MV-4-11 (cell line): ENCODE results near the gene UVSSA.
A peak's percentile ranks its signal among the peaks of the same experiment; 100 is the strongest.

Experiments used
- DNase-seq: peaks from one replicate; lab custom pipeline; 2025; lab: John Stamatoyannopoulos, UW

The UVSSA gene

DNA sequence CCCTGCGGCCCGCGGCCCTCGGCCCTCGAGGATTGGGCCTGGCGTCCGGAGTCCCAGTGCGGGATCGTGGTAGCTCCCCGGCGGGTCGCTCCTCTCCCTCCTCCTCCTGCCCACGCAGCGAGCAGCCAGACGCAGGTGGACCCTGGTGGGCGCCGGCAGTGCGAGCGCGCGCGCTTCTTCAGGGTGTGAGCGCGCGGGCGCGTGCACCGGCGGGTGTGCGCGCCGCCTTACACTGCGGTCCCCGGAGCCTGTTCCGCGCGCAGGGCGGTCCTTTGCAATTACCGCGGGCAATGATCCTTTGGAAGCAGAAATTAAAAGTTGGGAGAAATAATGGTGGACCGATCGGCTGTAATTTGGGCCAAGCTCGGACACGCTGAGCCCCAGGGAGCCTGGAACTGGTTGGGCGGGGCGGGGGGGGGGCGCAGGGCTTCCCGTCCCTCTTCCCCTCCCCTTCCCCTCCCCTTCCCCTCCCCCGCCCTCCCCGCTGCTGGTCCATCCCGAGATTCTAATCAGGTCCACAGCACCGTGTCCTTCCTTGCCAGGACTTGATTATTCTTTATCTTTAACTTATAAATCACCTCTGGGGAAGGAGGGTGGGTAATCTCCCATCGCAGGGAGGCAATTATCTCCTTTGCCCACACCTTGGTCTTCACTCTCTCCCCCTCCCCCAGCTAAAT, 60.8 kb downstream of the UVSSA start:
- no peak for DNase-seq

DNA sequence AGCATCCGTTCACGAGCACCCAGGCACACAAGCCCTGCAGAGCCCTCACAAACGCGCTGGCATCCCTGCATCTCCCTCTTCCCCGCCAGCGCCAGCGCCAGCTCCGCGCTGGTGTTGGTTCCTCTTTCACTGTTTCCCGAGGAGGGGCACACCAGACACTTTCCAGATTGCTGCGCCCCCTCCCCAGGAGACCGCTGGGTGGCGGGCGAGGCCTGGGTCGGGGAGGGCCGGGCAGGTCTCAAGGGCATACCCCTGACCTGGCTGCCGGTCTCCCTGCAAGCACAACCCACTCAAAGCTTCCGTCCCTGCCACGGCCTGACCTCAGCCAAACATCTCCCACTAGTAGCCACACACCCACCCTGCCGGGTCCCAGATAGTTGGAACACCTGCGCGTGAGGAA, 61.4 kb downstream of the UVSSA start:
- DNase-seq: no peak

DNA sequence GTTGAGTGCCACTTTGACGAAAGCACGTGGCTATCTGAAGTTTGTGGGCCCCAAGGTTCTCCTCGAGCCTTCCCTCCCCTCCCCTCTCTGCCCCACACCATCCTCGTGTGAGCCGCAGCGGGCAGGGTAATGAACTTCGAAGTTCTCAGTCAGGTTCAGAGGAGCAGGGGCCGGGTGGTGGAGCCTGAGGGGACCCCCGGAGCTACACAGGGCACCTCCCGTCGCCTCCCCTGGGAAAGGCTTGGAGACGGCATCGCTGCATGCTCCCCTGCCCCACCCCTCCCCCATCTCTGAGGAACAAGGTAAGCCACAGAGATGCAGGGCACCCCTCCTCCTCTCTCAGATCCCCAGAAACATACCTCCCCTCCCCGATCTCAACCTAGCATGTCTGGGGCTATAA, 62.1 kb downstream of the UVSSA start:
- DNase-seq: no peak

DNA sequence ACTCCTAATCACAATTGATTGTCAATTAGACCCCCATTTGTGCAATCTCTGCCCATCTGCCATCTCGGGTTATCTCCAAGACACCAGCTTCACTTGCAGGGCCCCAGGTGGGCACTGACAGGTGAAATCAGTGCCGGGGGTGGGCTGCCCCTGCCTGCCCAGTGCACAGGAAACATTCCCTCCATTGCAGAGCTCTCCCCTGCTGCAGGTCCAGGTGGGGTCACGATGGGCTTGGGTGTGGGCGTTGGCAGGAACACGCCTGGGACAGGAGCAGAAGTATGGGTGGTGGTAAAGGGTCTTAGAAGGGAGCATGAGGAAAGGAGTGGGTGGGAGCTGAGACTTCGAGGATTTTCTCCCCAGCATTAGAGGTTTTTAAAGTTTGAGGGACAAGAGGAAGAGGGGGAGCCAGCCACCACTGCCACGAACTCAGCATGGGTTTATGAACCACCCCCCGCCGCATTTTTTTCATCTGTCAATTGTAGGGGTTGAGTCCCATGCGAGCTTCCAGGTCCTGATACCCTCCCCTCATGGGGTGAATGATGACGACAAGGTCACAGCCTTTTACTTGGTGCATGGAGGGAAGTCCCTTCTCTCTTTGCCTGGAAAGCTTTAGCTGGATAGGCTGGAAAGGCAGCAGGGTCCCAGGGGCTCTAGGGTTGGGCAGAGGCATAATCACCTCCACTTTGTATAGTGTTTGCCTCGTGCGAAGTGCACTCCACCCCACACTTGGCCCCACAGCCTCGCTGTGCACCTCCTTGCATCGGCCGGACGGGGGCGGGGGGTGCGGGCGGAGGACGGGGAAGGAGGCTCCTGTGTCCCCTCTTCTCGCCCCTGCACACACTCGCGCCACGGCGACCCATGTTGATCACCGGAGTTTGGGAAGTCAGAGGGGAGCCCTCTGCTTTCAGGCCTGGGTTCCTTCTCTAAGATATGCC, 62.8 kb downstream of the UVSSA start:
- no peak for DNase-seq

DNA sequence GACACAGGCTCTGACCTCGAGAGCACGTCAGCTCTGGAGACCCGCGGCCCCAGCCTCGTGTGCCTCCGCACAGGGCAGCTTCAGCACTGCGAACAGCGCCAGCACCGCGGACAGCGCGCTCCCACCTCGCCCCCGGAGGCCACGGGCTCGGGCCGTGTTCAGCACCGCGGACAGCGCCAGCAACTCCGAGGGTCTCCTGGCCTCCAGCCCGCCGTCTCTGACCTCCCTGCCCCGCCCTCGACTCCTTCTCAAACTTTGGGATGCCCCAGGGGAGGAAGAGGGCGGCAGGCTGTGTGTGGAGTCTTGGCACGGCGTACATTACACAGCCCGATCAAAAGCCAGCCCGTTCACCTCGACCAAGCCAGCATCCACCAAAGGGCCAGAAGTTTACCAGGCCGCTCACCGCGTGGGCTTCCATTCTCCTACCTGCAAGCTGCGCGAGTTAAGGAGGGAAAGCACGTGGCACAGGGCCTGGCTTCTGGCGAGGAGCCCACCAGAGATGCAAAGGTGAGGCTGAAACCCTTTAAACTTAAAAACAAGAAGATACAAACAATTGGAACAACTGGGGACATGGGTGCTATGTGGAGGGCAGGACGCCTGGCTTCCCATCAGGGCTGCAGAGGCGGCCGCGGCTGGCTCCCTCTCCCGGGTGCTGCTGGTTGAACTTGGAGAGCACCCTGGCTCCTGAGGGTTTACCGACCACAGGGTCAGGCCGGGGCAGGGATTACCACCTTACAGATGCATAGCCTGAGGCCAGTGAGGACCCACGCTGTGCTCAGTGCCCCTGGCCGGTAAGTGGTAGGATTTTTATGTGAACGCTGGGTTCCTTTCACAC, 63.7 kb downstream of the UVSSA start:
- peak; percentile 36 for DNase-seq

DNA sequence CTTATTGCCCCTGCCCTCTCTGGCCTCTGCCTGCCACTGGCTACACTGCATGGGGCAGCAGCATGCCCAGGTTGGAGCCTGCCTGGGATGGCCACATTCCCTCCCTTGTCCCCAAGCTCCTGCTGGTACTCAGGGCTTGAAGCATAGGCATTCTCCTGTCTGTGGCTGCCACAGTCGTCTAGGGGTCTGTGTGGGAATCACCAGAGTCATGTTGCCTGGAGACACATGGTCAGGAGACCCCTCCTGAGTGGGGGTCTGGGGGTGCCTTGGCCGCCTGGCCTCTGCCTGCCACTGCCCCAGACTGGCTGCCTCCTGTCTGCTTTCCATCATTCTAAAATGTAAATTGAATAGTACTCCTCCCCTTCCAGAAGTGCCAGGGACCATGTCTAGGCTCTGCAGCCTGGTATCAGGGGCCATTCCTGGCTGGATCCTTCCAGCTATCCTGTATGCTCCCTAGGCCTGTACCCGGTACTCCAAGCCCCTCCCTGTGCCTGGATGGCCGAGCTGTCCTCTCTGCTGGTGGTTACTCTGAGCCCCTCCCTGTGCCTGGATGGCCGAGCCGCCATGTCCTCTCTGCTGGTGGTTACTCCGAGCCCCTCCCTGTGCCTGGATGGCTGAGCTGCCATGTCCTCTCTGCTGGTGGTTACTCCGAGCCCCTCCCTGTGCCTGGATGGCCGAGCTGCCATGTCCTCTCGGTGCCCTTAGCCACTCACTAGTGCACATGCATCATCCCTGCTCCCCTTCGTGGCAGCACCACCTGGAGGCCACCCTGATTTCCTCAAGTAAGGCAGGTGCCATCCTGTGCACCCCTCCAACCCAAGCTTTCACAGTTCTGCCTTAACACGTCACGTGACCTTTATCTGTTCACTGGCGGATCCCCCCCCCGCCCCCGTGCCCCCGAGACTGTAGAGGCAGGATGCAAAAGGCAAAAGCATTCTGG, 64.7 kb downstream of the UVSSA start:
- no peak for DNase-seq

DNA sequence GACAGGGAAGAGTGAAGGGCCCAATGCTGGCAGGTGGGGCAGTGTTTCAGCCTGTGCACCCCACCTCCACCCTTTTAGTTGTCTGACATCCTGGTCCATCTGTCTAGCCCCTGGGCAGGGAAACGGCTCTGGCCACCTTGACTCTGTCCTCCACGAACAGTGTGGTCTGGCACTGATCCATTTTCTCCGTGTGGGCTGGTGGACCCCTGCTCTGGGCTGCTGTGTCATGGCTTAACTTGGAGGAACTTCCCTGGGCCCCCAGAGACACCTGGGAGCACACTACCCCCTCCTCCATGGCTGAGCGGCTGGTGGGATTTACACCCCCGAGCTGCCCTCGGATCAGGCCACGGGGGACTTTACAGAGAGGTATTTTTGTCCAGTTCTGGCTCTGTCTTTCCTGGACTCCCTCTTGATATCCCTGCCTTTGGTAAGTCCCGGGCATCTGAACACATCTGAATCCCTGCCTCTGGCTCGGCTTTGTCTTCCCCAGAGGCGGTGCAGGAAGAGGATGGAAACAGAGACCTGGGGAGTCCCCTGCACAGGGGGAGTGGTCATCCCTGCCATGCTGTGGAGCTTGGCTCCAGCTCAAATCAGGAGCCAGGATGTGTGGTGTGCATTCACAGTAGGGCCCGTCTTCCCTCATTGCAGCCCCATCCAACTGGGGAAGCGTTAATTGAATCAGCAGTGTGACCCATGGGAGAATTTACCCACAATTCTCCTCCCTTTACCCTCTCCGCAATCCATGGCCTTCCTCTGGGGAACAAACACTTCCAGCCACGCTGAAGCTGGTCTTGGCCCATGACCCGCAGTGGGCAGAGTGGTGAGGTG, 65.6 kb downstream of the UVSSA start:
- DNase-seq: no peak

DNA sequence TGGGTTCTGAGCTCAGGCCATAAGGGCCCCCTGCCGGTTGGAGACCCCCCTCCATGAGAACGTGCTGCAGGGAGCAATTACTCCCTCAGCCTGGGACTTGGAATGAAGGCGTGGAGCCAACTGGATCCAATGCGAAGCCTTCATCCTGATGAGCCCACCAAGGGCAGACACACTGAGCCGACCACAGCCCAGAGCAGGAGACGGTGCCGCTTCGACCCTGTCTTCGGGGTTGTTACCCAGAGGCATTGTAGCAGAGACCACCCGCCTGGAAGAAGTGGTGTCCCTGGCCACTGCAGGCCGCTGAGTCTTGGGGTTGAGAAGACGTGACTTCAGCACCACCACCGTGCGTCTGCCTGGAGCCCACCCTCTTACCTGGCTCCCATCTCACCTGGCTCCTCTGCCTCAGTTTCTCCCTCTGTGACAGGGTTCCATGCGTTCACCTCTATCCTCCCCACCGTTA, 66.2 kb downstream of the UVSSA start:
- no peak for DNase-seq

DNA sequence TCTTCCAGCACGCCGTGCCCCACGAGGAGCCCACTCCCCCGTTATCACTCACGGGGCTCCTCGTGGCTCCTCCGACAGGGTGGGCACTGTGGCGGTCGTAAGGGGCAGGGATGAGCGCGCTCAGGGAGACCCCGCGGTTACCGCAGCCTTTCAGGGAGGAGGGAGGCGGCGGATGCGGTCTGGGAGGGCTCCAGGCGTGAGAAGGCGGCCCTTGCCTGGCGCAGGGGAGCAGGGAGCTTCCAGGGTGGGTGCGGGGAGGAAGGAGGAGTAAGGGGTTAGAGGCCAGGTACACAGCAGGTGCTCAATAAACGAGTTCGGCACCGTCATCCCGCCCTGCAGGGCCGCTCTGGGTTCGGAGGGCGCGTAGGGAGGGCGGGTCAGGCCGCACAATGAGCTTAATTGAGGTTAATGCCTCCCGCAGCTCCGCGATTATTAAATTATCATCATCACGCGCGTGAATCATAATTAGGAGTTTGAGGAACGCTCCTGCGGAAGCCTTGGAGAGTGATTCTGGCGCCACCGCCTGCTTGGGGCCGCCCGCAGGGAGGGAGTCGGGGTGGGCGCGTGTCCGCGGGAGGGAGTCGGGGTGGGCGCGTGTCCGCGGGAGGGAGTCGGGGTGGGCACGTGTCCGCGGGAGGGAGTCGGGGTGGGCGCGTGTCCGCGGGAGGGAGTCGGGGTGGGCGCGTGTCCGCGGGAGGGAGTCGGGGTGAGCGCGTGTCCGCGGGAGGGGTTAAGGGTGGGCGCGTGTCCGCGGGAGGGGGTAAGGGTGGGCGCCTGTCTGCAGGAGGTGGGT, 66.9 kb downstream of the UVSSA start:
- no peak for DNase-seq

DNA sequence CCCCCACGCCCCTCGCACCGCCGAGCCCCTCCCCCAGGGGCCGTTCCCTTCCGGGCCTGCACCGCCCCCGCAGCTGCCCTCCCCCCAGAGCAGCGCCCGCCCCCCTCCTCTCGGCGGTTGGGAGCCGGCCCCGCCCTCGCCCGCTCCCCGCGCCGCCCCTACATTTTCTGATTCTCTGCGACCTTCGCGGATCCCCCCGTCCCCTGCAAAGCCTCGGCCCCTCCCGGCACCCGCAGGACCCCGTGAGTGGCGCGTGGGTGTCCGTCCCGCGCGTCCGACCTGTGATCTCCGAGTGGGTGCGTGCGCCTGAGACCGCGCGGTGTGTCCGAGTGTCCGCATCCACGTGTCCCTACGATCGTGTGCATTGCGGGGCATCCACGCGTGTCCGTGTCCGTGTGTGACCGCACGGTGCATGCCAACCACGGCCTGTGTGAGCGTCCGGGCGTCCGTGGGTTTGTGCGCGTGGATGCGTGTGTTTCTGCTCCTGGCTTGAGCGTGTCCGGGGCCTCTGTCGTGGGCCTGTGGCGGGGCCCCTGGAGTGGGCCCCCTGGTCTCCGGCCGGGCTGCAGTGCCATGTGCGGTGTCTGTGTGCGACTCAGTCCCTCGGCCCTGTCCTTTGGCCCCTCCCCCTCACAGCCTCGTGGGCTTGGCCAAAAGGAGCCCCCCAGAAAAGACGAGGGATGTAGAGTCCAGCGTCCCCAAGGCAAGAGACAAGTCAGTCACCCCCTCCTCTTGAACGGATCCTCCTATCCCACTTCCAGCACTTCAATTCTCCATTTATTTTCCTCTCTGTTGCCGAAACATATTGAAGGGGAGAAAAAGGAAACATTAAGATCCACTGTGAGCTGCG, 68.0 kb downstream of the UVSSA start:
- DNase-seq: no peak

DNA sequence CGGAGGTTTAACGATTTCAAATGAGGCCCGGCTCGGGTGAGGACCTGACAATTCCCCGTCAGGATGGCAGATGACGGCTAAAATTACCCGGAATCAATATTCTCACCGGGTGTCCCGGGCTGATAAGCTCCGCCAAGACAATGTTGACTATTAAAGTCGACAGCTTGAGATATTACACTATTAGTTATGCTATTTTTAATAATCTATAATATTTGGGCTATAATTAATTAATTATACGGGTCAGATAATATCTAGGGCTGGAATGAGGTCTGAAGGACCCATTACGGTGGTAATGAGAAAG, 68.6 kb downstream of the UVSSA start:
- DNase-seq: no peak

DNA sequence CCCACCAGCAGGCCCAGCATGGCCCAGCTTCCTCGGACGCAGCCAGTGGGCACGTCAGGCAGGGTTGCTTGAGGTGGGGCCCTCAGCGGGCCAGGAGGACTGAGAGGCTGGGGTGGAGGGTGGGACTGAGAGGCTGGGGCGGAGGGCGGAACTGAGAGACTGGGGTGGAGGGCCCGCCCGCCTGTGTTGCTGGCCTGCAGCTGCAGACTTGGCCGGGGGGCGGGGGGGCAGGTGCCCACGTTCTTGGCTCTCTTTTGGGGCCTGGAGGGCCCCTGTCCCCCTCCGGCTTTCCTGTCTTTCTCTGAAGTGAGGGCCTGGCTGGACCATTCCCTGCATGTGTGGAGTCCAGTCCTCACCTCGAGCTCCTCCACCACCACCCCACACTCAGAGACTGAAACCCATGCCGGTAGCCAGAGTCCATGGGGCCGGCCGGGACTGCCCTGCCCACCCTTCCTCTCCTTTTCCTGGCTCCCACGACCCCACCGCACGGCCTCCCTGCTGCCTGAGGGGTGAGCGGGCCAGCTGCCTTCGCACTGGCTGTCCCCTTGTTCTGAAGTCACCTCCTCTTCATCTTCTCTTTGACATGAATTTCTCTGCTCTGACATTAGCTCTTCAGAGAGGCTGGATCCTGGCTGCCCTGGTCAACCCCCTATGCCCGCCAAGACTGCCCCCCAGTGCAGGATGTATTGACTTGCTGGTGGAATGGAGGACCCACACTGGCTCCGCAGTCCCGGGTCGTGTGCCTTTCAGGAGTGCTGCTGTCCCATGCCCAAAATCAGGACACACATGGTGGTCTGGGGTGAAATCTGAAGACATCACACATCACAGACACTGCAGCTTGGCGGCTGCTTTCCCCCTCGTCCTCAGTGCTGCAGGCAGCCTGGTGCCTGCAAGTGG, 69.3 kb downstream of the UVSSA start:
- DNase-seq: no peak

DNA sequence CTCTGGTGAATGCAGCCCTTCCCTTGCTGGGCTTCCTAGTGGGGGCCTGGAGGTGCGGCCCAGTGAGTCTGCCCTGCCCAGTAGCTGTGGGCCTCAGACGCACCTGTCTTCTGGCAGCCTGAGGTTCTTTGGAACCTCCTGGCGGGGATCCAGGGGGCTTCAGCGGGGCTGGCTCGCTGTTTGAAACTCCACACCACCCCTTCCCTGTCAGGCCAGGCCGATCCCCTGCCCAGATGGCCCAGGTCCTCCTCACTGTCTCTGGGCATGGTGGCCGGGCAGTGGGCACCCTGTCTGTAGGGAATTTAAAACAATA, 69.9 kb downstream of the UVSSA start:
- DNase-seq: no peak

DNA sequence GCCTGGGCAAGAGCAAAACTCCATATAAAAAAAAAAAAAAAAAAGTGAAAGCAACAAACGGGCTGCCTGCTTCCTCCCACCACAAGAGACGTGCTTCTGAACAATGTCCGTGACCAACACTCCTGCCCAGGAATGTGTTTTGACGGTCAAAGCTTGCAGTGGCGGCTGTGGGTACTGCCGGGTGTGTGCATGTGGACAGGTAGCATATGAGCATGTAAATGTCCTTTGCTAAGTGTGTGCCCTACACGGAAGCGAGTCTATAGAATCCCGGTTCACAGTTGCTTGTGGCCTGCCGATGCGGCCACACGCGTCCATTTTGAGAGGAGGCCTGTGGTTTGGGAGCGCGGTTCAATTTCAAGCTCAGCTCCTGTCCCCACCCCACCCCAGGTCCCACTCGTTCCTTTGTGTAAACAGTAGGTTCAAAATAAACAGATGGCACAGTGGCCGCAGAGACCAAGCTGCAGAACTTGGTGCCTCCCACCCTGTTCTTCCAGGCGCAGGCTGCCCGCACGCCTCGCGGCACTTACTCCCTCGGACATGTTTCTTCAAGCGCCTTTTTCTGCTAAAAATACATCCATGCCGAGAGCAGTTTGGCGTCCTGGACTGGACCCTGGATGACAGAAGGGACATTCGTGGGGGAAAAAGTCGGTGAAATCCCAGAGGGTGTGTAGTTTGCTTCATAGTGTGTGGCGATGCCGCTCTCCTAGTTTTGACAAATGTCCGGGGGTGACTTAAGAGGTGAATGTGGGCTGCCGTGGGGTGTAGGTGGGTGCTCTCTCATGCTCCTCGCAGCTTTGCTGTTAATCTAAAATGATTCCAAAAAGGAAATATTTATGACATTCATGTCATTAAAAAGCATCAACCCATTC, 70.7 kb downstream of the UVSSA start:
- no peak for DNase-seq

DNA sequence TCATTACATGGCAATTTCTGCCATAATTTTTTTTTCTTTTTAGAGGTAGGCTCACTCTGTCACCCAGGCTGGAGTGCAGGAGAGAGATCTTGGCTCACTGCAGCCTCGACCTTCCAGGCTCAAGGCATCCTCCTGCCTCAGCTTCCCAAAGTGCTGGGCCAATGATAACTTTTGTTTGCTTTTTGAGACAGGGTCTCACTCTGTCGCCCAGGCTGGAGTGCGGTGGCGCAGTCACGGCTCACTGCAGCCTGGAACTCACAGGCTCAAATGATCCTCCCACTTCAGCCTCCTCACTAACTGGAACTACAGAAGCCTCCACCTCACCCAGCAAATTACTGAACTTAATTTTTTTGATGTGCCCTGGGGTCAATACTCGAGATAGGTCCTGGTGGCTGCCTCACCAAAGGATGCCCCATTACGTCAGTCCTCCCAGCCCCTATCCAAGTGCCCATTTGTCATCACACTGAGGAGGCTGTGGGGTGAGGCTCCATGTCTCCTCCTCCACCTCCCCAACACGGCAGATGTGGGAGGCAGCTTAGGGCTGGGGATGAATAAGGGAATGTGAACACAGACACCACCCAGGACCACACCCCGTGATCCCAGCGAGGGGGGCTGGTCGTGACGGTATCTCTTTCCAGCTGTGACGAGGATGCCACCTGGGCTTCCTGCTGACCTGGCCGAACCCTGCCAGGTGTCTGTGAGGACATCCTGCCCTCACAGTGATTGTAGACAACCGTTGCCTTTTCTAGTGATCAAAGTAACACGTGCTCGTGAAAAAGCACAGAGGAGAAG, 71.7 kb downstream of the UVSSA start:
- DNase-seq: no peak

DNA sequence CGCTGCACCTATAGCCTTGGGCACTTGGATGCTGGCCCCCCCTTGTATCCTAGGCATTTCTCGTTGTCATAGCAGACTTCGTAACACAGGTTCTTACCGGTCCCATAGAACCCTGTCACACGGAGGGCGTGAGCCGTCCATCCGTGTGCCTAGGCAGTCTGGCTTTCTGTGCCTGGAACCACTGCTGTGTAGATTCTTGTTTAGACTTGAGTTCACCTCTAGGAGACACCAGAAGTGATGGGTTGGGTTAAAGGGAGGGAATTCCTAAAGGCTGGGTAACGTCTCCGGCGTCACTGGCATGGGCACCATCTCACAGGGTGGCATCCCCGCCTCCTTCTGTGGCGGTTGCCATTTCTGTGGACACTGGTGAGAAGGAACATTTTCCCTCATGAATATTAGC, 72.7 kb downstream of the UVSSA start:
- DNase-seq: no peak
